Activated CD8-positive, alpha-beta memory T cell treated with anti-CD3 and anti-CD28 coated beads, Interleukin-2, amount 10 ng/mL, durations not matched to agents 7 days and 5 days (primary cell): ENCODE data around the gene HTR3B. TPM values are rescaled to one million over a fixed set of nuclear protein-coding genes. Genes with fewer than 3 reads are reported as not detected.
"Not testable (repeated sequence)": the region's sequence is repeated elsewhere in the genome, so short reads cannot be mapped to it uniquely, and the experiment has no call there.

Source experiments
- ATAC-seq: fragments of 150-1000 bp; cut with Tn5 transposase; one replicate; pipeline ENCODE4 v1.10.0; 2021; ENCODE audit warnings: moderate library complexity
- CTCF ChIA-PET: fragments of 350-600 bp; sonication (Branson Sonifier 250); formaldehyde crosslinking; loops from one replicate; lab custom pipeline; 2021; ENCODE audit warnings: antibody characterized with exemption; lab: Charles Lee
- DNase-seq: peaks from one replicate; pipeline ENCODE4 v3.0.0-alpha.2; 2020
- H3K27ac Mint-ChIP-seq: one replicate; pipeline ENCODE4 v1.8.0; 2021; ENCODE audit warnings: mild to moderate bottlenecking, mixed read lengths
- H3K27me3 Mint-ChIP-seq: one replicate; pipeline ENCODE4 v1.8.0; 2021; ENCODE audit warnings: mixed read lengths
- H3K36me3 Mint-ChIP-seq: one replicate; pipeline ENCODE4 v1.8.0; 2021; ENCODE audit warnings: mild to moderate bottlenecking, mixed read lengths
- H3K4me1 Mint-ChIP-seq: one replicate; pipeline ENCODE4 v1.8.0; 2021; ENCODE audit warnings: mixed read lengths
- H3K4me3 Mint-ChIP-seq: one replicate; pipeline ENCODE4 v1.8.0; 2021; ENCODE audit warnings: mild to moderate bottlenecking, moderate library complexity, mixed read lengths
- H3K9me3 Mint-ChIP-seq: one replicate; pipeline ENCODE4 v1.8.0; 2022; ENCODE audit warnings: low read depth, mixed read lengths
- total RNA-seq, 2 experiments: library from RNA; stranded (reverse); gene quantifications; one replicate each; pipeline ENCODE4 v1.2.3, GENCODE V29; 2021

HTR3B gene
- total RNA-seq, 2 experiments from 2014 or later, result not detected

DNA sequence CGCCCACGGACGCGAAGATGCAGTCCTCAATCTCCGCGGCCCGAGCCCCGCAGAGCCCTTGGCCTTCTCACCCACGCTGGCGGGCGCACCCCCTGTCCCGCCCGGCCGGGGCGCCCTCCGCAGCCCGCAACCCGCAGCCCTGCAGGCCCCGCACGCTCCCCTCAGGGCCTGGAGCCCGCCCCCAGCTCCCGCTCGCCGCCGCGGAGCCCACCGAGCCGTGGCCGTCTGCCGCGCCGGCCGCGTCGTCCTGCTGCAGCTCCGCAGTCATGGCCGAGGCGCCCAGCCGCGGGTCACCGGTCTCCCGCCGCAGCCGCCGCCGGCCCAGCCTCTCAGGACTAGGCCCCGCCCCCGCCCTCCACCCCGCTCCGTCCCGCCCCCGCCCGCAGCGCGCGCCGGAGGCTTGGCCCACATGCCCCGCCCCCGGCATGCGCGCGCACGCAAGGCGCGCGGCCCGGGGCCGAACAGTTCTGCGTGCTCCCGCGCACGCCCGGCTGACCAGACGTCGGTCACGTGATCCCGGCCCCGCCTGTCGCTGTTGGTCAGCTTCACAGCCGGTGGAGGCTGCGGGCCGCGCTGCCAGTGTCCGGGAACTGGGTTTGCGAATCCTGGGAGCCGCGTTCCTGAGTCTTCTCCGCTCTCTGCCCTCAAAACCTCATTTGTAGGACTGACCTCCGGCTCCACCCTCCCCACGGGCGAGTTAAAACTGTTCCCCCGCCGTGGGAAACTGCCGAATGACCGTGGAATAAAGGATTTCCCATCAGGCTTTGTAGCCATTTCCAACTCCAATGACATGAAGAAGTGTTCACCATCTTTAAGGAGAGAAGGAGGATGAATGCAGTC is 29.1 kb upstream of the HTR3B start, which contains the start of gene USP28:
Gene USP28, minus strand, starts transcription at position 339 of the 840 bp plus-strand sequence. Its CDS starts 71 bp downstream, at position 268.
- no peaks in the 10 kb centered on the region for H3K9me3 Mint-ChIP-seq
- H3K4me1 Mint-ChIP-seq, result peaks cover 52% of the 10 kb centered on the region
- peaks cover 27% of the 10 kb centered on the region for H3K36me3 Mint-ChIP-seq
- peak; percentile 85 for ATAC-seq
- CTCF ChIA-PET, result interaction anchor here (0.7 to 1.3 kb wide), 5 partner anchors 10 to 386 kb away, joined by 3 to 4 read pairs (median 4); partner anchors contain the start of gene ZW10
- H3K27me3 Mint-ChIP-seq, result no peaks in the 10 kb centered on the region
- peak within 1 kb of the TSS; percentile 88 for H3K4me3 Mint-ChIP-seq
- peak within 1 kb of the TSS; percentile 93 for H3K27ac Mint-ChIP-seq
- peak; percentile 90 for DNase-seq

DNA sequence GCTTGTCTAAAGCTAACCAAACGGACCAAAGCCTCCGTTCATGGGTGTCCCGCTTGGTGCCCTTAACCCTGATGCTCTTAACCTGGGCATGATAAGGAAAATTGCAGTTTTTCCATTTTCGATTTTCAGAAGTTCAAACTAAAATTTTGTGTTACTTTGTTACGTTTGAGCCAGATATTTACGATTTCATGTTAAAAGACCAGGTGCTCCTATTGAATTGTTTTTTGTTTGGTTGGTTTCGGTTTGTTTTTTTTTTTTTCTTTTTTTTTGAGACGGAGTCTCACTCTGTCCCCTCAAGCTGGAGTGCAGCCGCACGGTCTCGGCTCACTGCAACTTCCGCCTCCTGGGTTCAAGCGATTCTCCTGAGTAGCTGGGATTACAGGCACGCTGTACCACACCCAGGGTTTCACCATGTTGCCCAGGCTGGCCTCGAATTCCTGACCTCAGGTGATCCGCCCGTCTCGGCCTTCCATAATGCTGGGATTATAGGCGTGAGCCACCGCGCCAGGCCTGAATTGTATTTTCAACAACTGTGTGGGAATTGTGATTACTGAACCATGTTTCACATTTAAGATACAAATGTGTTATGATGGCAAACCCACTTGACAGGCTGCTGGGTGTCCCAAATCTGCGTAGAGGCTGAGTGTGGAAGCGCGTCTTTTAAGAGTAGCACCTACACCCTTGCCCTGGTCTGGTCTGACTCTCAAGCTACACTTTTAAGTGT is 28.4 kb upstream of the HTR3B start:
- Mint-ChIP-seq H3K4me3 (peak overlapping the region; percentile 88), H3K4me1 (peaks cover 45% of the 10 kb centered on the region), H3K27ac (peak overlapping the region; percentile 93), H3K27me3 (no peaks in the 10 kb centered on the region), H3K9me3 (no peaks in the 10 kb centered on the region), H3K36me3 (peaks cover 23% of the 10 kb centered on the region)
- CTCF ChIA-PET, result interaction anchor here (0.7 to 1.3 kb wide), 5 partner anchors 11 to 386 kb away, joined by 3 to 4 read pairs (median 4); no protein-coding TSS in a partner anchor
- no peak for DNase-seq
- ATAC-seq, result peak; percentile 1

DNA sequence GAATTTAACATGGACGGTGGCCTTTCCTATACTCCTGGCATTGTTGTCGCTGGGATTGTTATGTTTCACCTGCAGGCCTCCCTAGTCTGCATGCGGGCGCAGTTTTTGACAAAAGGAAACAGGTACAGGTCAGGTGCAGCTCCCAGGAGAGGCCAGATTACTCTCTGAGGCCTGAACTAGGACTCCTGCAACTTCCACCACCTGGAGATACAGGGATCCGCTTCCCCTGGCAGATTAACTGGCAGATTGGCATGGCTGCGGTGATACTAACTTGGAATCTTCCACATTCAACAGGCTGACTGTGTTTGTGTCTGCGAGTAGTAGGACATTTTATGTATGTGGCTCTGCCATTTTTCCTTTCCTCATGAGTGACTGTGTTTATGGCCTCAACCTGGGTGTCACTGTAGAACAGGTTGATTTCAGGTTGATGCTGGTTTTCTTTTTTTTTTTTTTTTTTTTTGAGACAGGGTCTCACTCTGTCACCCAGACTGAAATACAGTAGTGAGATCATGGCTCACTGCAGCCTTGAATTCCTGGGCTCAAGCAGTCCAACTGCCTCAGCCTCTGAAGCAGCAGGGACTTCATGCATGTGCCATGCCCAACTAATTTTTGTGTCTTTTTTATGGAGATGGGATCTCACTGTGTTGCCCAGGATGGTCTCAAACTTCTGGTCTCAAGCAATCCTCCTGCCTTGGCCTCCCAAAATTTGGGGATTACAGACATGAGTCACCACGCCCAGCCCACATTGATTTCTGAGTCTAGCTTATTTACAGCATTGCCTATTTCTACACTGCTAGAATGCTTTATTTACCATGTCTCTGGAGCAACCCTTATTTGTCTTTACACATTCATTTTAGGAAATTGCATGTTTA is 27.6 kb upstream of the HTR3B start:
- Mint-ChIP-seq H3K27me3 (no peaks in the 10 kb centered on the region), H3K4me3 (peak overlapping the region; percentile 88)

DNA sequence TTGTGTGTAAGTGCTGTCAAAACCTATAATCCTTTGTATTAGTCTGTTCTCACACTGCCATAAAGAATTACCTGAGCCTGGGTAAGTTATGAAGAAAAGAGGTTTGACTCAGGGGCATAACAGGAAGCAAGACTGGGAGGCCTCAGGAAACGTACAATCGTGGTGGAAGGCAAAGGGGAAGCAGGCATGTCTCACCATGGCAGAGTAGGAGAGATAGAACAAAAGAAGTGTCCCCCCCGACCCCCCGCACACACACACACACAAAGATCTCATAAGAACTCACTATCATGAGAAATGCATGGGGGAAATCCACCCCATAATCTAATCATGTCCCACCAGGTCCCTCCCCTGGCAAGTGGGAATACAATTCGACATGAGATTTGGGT is 26.9 kb upstream of the HTR3B start:
- CTCF ChIA-PET, result no interaction called here
- DNase-seq (no peak), ATAC-seq (no peak)
- H3K27ac Mint-ChIP-seq, result peak overlapping the region; percentile 62
- no peaks in the 10 kb centered on the region for H3K9me3 Mint-ChIP-seq
- no peak overlapping the region for H3K4me3 Mint-ChIP-seq
- H3K36me3 Mint-ChIP-seq, result peaks cover 17% of the 10 kb centered on the region
- H3K4me1 Mint-ChIP-seq, result peaks cover 39% of the 10 kb centered on the region
- no peaks in the 10 kb centered on the region for H3K27me3 Mint-ChIP-seq

More for the DNA sequence above, 27.6 kb upstream of the HTR3B start:
- CTCF ChIA-PET, result interaction anchor here (0.9 to 1.3 kb wide), 2 partner anchors 17 to 19 kb away, joined by 4 read pairs; no protein-coding TSS in a partner anchor
- H3K4me1 Mint-ChIP-seq, result peaks cover 43% of the 10 kb centered on the region
- no peaks in the 10 kb centered on the region for H3K9me3 Mint-ChIP-seq
- peak overlapping the region; percentile 93 for H3K27ac Mint-ChIP-seq
- DNase-seq, result no peak
- no peak for ATAC-seq
- peaks cover 19% of the 10 kb centered on the region for H3K36me3 Mint-ChIP-seq

DNA sequence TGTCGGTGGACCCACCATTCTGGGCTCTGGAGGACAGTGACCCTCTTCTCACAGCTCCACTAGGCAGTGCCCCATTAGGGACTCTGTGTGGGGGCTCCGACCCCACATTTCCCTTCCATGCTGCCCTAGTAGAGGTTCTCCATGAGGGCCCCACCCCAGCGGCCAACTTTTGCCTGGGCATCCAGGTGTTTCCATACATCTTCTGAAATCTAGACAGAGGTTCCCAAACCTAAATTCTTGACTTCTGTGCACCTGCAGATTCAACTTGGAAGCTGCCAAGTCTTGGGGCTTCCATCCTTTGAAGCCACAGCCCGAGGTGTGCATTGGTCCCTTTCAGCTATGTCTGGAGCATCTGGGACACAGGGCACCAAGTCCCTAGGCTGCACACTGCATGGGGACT is 25.1 kb upstream of the HTR3B start:
- CTCF ChIA-PET, result interaction anchor here (1.2 kb wide), 1 partner anchor 11 kb away, joined by 3 read pairs; no protein-coding TSS in a partner anchor
- not testable (repeated sequence) for H3K27me3 Mint-ChIP-seq, DNase-seq, H3K27ac Mint-ChIP-seq, ATAC-seq, H3K4me3 Mint-ChIP-seq, H3K9me3 Mint-ChIP-seq, H3K36me3 Mint-ChIP-seq
- peaks cover 22% of the 10 kb centered on the region for H3K4me1 Mint-ChIP-seq

DNA sequence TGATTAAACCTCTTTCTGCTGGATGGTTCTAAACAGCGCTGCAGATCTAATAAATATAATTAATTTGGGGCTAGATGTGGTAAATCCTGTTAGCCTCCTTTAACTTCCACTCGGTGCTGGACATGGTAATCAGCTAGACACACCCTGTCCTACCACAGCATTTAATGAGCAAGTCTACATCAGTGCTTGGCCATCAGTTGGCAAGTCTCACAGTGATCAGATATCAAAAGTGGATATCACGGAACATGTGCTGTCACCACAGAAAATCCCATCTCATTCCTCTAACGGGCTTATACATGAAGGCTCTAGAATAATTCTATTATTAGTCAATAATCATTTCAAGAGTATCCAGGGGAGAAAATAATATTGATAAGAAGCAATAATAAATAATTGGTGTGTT is 23.6 kb upstream of the HTR3B start:
- Mint-ChIP-seq H3K27ac (no peak overlapping the region), H3K4me1 (peaks cover 17% of the 10 kb centered on the region), H3K4me3 (no peak overlapping the region), H3K9me3 (no peaks in the 10 kb centered on the region), H3K27me3 (no peaks in the 10 kb centered on the region), H3K36me3 (peaks cover 3% of the 10 kb centered on the region)
- CTCF ChIA-PET, result no interaction called here
- ATAC-seq, result no peak
- DNase-seq, result no peak

DNA sequence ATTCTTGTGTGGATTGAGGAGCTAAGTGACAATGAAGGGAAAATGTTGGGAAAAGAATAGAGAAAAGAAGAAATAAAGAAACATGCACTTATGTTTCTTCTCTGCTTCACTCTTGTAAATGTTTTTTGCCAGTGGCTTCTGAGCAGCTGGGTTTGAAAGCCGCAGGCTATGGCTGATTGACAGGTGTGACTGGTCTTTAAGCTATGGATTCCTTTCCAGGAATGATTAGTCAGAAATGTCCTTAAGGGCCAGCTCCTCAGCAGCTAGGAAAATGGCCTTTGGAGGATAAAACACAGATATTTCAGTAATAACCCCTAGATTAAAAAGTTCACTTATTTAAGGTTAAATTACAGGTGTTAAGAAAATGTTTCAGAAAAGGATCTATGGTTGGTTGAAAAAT is 22.7 kb upstream of the HTR3B start:
- no peak for ATAC-seq
- CTCF ChIA-PET, result interaction anchor here (1.0 kb wide), 1 partner anchor 85 kb away, joined by 3 read pairs; no protein-coding TSS in a partner anchor
- peaks cover 8% of the 10 kb centered on the region for H3K4me1 Mint-ChIP-seq
- H3K4me3 Mint-ChIP-seq, result no peak overlapping the region
- no peaks in the 10 kb centered on the region for H3K27me3 Mint-ChIP-seq
- DNase-seq, result no peak
- H3K27ac Mint-ChIP-seq, result no peak overlapping the region
- no peaks in the 10 kb centered on the region for H3K9me3 Mint-ChIP-seq
- H3K36me3 Mint-ChIP-seq, result peaks cover 3% of the 10 kb centered on the region

DNA sequence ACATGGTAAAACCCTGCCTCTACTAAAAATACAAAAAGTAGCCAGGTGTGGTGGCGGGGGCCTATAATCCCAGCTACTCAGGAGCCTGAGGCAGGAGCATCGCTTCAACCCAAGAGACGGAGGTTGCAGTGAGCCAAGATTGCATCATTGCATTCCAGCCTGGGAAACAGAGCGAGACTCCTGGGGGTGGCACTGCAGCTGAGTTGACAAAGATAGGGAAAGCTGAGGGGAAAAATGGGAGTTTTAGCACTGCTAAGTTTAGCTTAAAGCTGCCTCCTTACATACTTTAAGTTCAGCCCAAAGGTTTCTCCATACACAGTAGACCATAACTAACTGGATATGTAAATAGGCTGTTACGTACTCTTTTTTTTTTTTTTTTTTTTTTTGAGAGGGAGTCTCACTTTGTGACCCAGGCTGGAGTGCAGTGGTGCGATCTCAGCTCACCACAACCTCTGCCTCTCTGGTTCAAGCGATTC is 20.2 kb upstream of the HTR3B start:
- no peaks in the 10 kb centered on the region for H3K9me3 Mint-ChIP-seq

DNA sequence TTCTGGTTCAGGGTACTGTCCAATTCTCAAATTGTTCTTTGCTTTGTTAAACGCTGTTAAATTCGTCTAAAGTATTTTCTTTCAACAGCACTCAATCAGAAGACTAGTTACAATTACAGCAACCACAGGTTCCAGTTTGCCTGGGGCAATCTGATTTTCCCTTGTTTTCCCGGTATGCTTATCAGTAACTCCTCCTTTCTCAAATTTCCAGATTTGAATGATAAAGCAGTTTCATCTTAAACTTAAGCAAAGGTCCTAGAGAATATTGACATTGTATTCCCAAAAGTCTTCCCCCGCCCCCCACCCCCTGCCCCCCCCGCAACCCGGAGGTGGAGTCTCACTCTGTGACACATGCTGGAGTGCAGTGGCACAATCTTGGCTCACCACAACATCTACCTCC is 18.7 kb upstream of the HTR3B start:
- DNase-seq (no peak), ATAC-seq (no peak)
- CTCF ChIA-PET, result interaction anchor here (1.7 to 1.9 kb wide), 2 partner anchors 10 kb away, joined by 3 to 6 read pairs; no protein-coding TSS in a partner anchor
- Mint-ChIP-seq H3K4me3 (no peak overlapping the region), H3K36me3 (no peaks in the 10 kb centered on the region), H3K9me3 (no peaks in the 10 kb centered on the region), H3K27ac (no peak overlapping the region), H3K27me3 (no peaks in the 10 kb centered on the region), H3K4me1 (no peaks in the 10 kb centered on the region)

More for the DNA sequence above, 20.2 kb upstream of the HTR3B start:
- ATAC-seq, result no peak
- CTCF ChIA-PET, result interaction anchor here (1.1 to 1.8 kb wide), 3 partner anchors 10 to 377 kb away, joined by 3 to 4 read pairs (median 4); no protein-coding TSS in a partner anchor
- Mint-ChIP-seq H3K4me1 (no peaks in the 10 kb centered on the region), H3K27me3 (no peaks in the 10 kb centered on the region), H3K36me3 (no peaks in the 10 kb centered on the region), H3K27ac (no peak overlapping the region), H3K4me3 (no peak overlapping the region)
- no peak for DNase-seq

DNA sequence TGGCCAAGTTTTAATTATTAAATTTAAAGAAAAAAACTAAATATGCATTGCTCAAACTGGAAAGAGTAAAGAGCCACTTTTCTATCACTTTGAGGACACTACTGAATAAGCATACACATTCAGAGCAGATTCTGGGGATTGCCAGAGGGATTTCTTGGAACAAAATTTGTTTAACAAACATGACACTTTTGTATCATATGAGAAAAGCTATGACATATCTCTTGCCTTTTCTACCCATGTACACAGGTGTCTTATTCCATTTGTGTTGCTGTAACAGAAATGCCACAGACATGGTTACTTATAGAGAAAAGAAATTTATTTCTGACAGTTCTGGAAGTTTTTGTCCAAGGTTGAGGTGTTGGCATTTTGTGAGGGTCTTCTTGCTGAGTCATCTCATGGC is 15.7 kb upstream of the HTR3B start:
- no peak overlapping the region for H3K27ac Mint-ChIP-seq
- H3K4me3 Mint-ChIP-seq, result no peak overlapping the region
- CTCF ChIA-PET, result interaction anchor here (0.7 to 1.4 kb wide), 3 partner anchors 13 to 1257 kb away, joined by 3 to 4 read pairs (median 3); partner anchors contain the start of gene HTR3B
- DNase-seq (no peak), ATAC-seq (no peak)
- no peaks in the 10 kb centered on the region for H3K9me3 Mint-ChIP-seq
- no peaks in the 10 kb centered on the region for H3K4me1 Mint-ChIP-seq
- H3K27me3 Mint-ChIP-seq, result no peaks in the 10 kb centered on the region
- H3K36me3 Mint-ChIP-seq, result no peaks in the 10 kb centered on the region

DNA sequence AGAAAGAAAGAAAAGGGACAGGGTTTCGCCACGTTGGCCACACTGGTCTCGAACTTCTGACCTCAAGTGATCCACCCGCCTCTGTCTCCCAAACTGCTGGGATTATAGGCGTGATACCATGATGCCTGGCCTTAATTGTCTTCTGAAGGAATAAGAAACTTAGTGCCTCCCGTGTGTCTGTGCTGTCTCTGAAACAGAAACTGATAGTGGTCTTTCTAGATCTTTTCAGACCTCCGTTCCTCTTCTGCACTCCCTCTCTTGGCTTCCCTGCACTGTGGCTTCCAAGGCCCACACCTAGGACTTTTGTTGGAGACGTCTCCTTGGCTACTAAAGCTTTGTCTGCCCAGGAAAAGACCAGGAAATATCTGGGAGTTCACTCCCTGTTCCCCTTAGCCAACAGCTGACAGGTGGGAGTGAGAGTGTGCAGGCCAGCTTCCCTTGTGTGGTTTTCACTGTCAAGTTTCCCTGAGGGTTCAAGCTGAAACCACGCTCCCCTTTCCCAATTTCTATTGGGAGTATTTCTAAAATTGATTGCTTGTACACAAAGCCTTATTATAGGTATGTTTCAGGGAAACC is 10.1 kb upstream of the HTR3B start:
- CTCF ChIA-PET, result interaction anchor here (1.0 to 5.0 kb wide), 4 partner anchors 10 to 366 kb away, joined by 3 to 75 read pairs (median 4); no protein-coding TSS in a partner anchor
- Mint-ChIP-seq H3K27ac (no peak overlapping the region), H3K4me1 (peaks cover 6% of the 10 kb centered on the region), H3K36me3 (no peaks in the 10 kb centered on the region), H3K9me3 (no peaks in the 10 kb centered on the region), H3K4me3 (no peak overlapping the region), H3K27me3 (no peaks in the 10 kb centered on the region)
- no peak for DNase-seq
- ATAC-seq, result peak; percentile 71
